ENCODE data around the gene KIF3C.

- TF ChIP-seq TAF1 (IDR thresholded peaks at IDR 0.05; ENCODE audit: borderline replicate concordance, insufficient read depth, low read length) (no peak), POLR2AphosphoS5 (IDR thresholded peaks at IDR 0.05; ENCODE audit: low read depth, low read length) (no peak), REST (IDR thresholded peaks at IDR 0.05; ENCODE audit: insufficient read depth in 1 of 2, low read depth in 2 of 2, low read length in 2 of 2) (no peak)
These were observed 36.1 kb upstream of the KIF3C start for GRCh38 chr2:26018184-26019055.

Data from PFSK-1 (cell line).